ENCODE data around the gene MEIOB.
A peak's percentile ranks its signal among the peaks of the same experiment; 100 is the strongest.
"Not testable (repeated sequence)": the region's sequence is repeated elsewhere in the genome, so short reads cannot be mapped to it uniquely, and the experiment has no call there.

The MEIOB gene

DNA sequence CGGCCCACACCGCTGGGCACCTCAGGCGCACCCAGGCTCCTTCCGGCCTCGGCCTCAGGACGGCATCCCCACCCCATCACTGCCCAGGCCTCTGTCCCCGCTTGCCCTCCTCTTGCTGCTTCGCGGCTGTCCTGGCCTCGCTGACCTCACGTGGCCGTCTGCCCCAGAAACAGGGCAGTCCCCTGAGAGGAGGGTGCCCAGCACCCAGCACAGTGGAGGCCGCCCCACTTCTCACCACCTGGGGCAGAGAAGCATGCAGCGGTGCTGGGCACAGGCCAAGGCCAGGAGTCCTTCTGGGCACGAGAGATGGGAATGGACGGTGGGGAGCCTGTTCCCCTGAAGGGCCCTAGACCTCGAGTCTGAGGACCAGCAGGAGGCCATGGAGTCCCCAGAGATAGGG lies 54.2 kb downstream of the MEIOB start:
- H3K27ac ChIP-seq, result no peak overlapping the region
- DNase-seq (ENCODE audit: low read depth, low spot score), result no peak

DNA sequence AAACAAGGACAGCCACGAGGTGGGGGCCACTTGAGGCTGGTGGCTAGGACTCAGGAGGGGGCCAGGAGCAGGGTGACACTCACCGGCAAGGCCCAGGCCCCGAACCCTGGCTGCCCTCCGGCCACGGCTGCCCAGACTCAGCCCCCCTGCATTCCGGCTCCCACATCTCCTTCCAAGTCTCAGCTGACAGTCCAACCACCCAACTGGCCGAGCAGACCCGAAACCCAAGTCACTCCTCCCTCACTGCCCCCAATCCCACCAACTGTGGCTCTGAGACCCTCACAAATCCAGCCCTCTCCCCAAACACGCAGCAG lies 54.7 kb downstream of the MEIOB start:
- no peak for DNase-seq (ENCODE audit: low read depth, low spot score)
- no peak overlapping the region for H3K27ac ChIP-seq

DNA sequence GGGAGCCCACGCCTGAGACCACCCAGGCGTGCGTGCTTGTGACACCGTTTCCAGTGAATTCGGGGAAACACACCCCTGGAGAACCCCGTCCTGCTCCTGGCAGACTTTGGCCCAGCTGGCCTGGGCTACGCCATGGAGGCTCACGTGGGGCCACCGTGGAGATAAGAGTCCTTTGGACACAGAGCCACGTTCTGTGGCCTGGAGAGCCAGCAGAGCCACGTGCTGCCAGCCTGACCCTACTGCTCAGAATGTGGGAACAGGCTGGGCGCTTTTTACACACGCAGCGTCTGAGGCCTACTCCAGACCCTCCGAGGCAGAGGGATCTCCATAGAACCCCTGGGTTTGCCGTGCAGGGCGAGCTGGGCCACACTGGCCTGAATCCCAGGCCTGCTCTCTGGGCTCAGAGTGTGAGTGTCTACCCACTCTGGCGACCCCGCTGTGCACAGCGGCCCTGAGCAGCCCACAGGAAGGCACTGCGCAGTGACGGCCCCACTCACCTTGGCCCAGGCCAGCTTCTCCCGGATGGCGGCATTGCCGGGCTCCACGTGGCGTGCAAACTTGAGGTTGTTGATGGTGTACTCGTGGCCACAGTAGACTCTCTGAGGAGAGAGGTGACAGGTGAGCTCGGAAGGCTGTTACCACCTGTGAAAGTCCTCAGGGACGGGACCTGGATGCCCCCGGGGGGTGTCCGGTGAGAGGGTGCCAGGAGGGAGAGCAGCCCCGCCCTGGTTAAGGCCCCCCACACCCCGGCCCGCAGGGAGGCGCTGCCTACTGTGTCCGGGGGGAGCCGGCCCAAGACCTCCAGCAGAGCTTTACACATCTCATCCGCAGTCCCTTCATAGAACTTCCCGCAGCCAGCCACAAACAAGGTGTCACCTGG lies 55.3 kb downstream of the MEIOB start:
- no peak for DNase-seq (ENCODE audit: low read depth, low spot score)

DNA sequence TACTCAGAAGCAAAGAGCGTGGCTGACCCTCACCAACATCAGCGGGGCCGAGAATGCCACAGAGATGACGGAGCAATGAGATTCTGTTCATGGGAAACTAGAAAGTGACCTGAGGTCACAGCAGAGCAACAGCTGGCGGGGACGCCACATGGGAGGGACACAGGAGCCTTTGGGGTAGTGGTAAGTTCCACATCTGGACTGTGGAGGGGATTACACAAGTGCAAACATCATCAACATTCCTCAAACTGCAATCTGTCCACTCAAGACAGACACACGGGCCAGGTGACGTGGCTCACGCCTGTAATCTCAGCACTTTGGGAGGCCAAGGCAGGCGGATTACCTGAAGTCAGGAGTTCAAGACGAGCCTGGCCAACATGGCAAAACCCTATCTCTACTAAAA lies 56.5 kb downstream of the MEIOB start:
- no peak for DNase-seq (ENCODE audit: low read depth, low spot score)
- no peak overlapping the region for H3K27ac ChIP-seq

More for the DNA sequence above, 55.3 kb downstream of the MEIOB start:
- H3K27ac ChIP-seq, result no peak overlapping the region

DNA sequence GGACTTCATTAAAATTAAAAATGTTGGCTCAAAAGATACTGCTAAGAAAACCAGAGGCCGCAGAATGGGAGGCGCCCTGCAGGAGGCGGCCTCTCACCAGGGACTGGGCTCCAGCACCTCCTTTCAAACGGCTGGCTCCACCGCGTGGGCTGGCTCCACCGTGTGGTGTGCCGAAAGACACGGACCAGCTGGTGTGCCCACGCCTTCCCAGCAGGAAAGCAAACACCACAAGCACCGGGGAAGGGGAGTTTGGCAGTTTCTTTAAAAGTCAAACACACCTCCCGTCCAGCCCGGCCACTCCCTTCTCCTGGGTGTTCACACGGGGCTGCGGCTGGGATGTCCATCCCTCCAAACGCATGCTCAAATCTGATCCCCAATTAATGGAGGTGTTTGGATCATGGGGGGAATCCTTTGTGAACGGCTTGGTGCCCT lies 59.2 kb downstream of the MEIOB start:
- peak; percentile 26 for DNase-seq (ENCODE audit: low read depth, low spot score)
- H3K27ac ChIP-seq, result no peak overlapping the region

DNA sequence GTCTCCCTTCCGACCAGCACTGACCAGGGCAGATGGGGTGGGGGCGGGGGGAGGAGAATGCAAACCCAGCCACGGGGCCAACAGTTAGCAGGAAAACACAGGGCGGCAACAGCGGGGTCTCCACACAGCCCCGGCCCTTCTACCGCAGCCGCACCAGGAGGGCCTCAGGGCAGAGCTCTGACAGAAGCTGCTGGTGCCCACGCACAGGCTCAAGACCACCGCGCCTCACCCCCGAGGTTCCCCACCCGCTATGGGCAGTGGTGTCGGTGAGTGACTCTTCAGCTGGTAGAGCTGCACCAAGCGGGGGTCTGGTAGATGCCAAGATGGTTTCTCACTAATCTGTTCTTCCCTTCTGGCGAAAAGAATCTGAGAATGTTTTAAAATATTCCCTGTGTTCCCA lies 61.4 kb downstream of the MEIOB start:
- DNase-seq (ENCODE audit: low read depth, low spot score), result no peak
- H3K27ac ChIP-seq, result no peak overlapping the region

DNA sequence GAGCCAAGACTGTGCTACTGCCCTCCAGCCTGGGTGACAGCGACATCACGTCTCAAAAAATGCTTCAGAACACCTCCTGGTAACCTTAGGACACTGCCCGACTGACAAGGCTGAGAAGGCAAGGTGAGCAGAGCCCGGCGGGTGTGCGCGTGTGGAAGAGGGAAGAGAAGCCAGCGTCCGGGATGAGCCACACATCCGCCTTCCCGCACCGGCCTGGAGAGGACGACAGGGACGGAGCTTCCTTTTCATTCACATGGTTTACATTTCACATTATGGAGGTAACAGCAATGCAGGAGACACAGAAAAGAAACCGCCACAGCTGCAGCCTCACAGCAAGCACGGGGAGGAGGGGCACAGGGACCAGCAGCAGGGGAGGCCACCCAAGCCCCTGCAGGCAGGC lies 61.9 kb downstream of the MEIOB start:
- H3K27ac ChIP-seq, result no peak overlapping the region
- no peak for DNase-seq (ENCODE audit: low read depth, low spot score)

DNA sequence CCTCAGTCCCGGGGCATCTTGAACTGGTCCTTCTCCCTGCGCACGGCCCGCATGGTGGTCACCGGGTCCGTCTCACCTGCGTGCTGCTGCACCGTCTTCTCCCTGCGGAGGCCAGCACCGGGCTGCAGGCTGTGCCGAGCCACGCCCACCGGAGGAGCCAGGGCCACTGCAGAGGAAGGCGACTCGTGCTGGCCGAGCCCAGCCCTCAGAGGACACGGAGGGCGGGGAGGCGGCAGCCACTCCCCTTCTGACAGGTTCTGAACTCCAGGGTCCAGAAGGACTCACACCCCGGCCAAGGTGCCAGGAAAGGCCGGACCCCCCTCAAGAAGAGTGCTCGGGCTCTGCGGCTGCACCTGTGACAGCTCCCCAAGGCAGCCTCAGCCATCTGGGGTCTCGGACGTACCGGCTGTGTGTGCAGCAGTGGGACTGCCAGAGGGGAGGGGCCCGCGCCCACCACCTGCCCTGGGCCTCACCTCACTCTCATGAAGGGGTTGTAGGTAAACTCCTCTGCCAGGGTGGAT lies 62.6 kb downstream of the MEIOB start:
- no peak for DNase-seq (ENCODE audit: low read depth, low spot score)
- H3K27ac ChIP-seq, result no peak overlapping the region

DNA sequence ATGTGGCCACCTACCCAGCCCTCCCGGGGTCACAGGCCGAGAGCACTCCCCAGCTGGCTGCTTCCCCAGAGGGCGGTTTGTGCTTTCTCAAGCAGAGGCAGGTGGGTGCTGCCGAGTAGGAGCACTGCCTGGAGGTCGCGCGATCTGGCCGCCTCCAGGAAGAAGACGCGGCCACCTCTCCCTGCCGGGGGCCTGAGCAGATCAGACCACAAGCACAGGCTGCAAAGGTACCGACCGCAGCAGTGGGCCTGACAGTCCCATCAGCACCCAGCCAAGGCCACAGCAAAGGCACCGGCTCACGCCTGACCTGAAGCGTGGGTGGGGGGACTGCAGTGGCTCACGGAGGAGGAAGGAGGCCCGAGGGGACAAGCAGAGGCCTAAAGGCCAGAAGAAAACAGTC lies 63.3 kb downstream of the MEIOB start:
- H3K27ac ChIP-seq, result no peak overlapping the region
- DNase-seq (ENCODE audit: low read depth, low spot score), result no peak

DNA sequence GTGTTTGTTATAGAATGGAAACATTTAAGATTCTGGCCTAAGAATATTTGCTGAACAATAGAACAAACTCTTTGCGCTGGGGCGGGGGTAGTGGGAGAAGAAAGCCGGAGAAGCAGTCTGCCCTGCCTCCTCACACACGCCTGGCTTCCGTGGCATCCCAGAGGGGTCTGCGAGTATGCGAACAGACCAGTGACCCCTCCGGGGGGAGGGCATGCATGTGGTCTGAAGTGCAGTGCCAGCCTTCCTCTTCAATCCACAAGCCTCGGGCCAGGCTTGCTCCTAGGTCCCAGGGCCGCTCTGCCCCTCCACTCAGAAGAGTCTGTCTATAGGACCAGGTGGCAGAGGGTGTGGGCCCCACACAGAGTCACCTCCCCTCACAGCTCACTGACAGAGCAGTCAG lies 64.3 kb downstream of the MEIOB start:
- H3K27ac ChIP-seq, result no peak overlapping the region
- no peak for DNase-seq (ENCODE audit: low read depth, low spot score)

DNA sequence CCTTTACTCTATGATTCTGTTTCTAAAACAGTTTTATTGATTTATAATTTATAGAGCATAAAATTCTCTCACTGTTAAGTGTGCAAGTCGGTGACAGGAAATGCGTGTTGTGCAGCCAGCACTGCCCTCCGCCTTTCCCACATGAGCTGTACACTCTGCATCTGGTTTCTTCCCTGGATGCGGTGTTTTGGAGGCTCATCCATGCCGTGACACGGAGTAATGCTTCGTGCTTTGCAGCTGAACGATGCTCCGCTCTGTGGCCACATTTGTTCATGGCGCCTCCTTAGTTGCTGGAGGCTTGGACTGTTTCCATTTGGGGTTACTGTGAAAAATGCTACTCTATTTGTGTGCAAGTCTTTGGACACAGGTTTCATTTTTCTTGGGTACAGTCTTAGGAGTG lies 71.3 kb downstream of the MEIOB start:
- no peak for DNase-seq (ENCODE audit: low read depth, low spot score)
- no peak overlapping the region for H3K27ac ChIP-seq

DNA sequence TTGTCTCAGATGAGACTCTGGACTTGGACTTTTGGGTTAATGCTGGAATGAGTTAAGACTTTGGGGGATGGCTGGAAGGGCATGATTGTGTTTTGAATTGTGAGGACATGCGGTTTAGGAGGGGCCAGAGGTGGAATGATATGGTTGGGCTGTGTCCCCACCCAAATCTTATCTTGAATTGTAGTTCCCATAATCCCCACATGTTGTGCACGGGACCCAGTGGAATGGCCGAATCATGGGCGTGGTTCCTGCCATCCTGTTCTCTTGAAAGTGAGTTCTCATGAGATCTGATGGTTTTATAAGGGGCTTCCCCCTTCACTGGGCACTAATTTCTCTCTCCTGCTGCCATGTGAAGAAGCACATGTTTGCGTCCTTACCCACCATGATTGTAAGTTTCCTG lies 72.7 kb downstream of the MEIOB start:
- not testable (repeated sequence) for H3K27ac ChIP-seq; DNase-seq (ENCODE audit: low read depth, low spot score)

DNA sequence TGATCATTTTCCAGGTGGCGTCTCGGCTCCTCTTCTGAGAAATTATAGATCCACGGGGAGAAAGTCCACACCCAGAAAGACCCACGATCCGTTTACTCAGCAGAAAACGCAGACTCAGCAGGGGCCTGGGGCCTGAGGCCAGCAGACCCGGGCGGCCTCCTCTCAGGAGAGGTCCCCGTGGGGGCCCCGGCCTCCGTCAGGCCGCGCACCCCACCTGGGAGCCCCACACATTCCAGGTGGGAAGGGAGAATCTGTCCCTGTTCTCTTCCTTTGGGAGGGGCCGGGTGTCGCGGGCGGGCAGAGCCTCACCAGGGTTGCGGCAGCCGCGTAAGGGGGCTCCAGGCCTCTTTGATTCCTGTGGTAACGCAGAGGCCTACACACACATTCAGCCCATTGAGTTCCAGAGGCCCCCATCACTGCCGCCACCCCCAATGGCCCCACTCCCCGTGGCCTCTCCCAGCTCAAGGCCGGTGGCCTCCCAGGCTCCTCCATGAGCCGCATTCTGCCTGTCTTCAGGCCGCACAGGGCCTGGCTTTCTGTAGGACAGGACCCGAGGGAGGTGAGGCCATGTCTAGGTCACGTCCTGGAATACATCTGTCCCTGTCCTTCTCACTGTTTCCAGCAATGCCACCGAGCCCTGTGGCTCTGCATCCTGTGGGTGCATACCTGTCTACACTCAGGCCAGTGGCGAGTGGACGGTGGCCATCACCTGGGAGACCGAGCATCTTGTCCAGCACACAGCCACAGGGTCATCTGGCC lies 76.9 kb downstream of the MEIOB start:
- DNase-seq (ENCODE audit: low read depth, low spot score), result no peak
- H3K27ac ChIP-seq, result no peak overlapping the region

DNA sequence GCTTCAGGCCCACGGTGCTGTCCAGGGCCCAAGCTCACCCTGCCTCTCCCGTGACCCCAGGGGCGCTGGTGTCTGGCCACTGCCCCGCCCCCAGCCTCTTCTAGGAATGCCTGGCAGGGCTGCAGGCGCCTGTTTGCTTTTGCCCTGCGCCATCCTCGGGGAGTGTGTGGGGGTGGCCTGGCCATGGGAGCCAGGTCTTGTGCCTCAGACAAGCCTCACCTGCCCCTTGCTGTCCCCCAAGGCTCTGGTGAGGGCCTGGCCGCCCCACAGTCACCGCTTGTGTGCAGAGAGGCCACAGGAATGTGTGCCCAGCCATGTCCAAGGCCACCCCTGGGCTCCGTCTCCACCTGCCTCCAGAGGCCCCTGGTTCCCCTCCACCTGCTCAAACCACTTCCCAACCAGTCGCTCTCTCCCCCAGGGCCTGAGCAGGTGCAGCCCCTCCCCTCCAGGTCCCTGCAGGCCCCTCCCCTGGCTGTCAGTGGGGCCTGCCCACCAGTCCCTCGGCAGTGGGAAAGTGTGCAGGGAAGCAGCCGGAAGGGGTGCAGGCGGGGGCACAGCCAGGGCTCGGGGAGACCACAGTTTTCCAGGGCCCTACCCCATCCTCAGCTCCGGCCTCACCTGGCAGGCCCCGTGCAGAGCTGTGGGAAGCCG lies 77.6 kb downstream of the MEIOB start:
- no peak overlapping the region for H3K27ac ChIP-seq
- DNase-seq (ENCODE audit: low read depth, low spot score), result no peak

DNA sequence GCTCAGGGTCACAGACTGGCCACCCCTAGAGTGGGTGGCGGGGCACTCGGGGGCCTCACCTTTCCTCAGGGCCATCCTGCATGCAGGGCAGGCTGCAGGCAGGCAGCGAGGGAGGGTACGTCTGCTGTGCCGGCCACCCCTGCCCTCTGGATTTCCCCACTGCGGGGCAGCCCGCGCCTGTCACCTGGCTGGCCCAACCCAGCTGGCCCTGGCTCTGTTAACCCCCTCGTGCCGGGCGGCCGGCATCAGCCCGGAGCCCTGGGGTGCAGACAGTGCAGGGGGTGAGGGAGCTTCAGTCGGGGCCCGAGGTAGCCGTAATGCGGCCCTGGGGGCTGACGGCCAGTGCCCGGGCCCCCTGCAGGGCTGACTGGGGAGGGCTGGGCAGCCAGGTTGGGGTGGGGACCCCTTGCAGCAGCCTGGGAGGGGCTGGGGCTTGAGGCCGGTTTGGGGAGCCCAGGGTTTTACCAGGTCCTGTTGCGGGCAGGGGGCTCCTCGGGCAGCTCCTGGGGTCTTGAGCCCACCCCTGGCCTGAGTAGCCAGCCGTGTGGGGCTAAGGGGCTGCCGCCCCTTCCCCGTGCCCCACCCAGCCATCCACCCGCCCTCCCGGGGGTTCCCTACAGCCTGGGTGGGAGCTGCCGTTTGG lies 78.3 kb downstream of the MEIOB start, which contains the start of gene IGFALS:
Gene IGFALS, minus strand, starts transcription at position 128 of the 643 bp plus-strand sequence. Its CDS starts 53 bp downstream, at position 75.
- no peak for DNase-seq (ENCODE audit: low read depth, low spot score)
- H3K27ac ChIP-seq, result no peak within 1 kb of the TSS

DNA sequence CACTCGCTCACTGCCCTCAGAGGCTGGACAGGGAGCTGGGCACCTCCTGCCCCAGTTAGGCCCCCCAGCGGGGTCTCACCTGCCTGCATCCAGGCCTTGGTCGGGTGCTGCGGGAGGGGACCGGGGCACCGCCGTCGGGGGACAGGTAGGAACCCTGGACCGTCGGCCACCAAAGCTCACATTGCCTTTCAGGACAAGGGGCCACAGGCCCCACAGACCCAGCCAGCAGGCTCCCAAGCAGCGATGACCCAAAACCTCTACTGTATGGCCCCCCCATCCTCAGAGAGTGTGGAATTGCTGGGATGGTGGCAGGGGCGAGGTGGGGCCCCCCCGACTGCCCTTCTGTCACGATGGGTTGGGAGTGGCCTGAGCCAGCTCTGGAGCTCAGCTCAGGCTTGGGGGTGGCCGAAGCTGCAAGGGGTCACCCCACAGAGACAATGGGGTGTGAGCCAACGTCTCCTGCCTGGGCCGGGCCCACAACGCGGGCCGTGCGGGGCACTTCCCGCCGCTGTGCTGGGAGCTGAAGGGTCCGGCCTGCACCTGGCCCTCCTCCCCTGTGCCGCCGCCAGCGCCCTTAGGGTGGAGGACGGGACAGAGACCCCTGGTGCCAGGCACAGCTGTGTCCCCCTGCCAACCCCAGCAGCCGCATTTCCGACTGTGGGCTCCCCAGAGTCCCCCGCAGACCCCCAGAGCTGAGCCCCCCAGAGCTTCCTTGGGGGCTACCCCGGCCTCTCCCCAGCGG lies 79.0 kb downstream of the MEIOB start:
- no peak overlapping the region for H3K27ac ChIP-seq
- DNase-seq (ENCODE audit: low read depth, low spot score), result no peak

DNA sequence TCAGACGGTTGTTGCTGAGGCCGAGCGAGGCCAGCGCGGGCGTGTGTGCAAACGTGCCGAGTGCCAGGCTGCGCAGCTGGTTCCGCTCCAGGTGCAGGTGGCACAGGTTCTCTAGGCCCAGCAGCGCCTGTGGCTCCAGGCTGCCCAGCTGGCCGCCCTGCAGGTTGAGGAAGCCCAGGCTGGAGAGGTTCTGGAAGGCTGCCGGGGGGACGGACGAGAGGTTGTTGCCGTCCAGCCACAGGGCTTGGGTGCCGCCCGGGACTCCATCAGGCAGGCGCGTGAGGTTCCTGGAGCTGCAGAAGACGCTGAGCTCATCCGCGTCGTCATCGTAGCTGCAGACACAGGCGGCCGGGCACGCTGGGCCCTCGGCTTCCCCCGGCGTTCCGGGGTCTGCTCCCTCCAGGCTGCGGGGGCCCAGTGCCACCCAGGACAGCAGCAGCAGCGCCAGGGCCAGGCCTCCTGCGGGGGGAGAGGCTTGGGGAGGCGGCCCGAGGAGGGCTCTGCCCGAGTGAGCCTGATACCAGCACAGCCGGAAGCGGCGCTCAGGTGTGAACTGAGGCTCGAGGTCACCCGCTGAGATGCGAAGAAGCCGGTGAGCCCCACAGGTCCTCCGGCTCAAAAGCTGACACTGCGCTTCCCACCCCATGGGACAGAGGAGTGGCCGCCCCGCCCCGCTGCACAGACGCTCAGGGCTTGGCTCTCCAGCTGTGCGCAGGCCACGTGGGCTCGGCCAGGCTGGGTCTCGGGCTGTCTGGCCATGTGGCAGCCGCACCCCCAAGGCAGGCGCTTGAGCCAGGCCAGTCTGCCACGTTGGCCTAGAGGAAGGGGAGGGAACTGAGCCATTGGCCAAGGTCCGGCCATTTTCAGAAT lies 79.8 kb downstream of the MEIOB start:
- H3K27ac ChIP-seq, result no peak overlapping the region

DNA sequence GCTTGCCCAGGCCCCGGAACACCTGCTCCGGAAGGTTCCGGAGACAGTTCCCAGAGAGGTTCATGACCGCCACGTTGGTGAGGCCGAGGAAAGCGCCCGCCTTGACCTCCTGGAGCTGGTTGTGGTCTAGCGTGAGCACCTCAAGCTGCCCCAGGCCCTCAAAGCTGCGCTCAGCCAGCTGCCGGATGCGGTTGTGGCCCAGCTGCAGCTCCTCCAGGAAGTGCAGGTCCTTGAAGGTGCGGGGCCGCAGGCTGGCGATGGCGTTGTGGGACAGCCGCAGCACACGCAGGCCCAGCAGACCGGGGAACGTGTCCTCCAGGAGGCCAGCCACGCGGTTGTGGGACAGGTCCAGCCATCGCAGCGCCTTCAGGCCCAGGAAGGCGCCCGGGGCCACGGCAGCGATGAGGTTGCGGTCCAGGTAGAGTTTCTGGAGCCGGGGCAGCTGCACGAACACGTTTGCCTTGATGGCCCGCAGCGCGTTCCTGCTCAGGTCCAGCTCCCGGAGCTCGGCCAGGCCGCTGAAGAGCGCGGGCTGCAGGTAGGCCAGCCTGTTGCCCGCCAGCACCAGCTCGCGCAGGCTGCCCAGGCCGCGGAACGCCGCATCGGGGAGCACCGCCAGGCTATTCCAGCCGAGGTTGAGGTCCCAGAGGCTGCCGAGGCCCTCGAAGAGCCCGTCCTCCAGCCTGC lies 80.6 kb downstream of the MEIOB start:
- H3K27ac ChIP-seq, result no peak overlapping the region
- no peak for DNase-seq (ENCODE audit: low read depth, low spot score)

More for the DNA sequence above, 79.8 kb downstream of the MEIOB start:
- no peak for DNase-seq (ENCODE audit: low read depth, low spot score)
